GM18909 (cell line): ENCODE measurements around the gene DMAC2L.

ENCODE experiments used
- ATAC-seq: cut with Tn5 transposase; IDR thresholded peaks from one replicate; pipeline ENCODE4 v1.9.1; 2021; ENCODE audit warnings: mild to moderate bottlenecking; ENCODE audit not compliant: unreplicated experiment, poor library complexity

The DMAC2L gene

GRCh38 chr14:50320283-50320682 lies 8.2 kb downstream of the DMAC2L start:
- peak; percentile 28 for ATAC-seq

- ATAC-seq = peak; percentile 97
Observed at GRCh38 chr14:50321009-50321660, 9.0 kb downstream of the DMAC2L start.

- ATAC-seq = no peak
Observed at GRCh38 chr14:50331596-50331995, 19.5 kb downstream of the DMAC2L start.

- ATAC-seq = no peak
Observed at GRCh38 chr14:50333014-50333509, 20.9 kb downstream of the DMAC2L start.

- ATAC-seq = no peak
Observed at GRCh38 chr14:50334211-50334610, 22.1 kb downstream of the DMAC2L start.

GRCh38 chr14:50335389-50335788 lies 23.3 kb downstream of the DMAC2L start:
- no peak for ATAC-seq

GRCh38 chr14:50335989-50336824 lies 24.1 kb downstream of the DMAC2L start:
- no peak for ATAC-seq

- no peak for ATAC-seq
Observed at GRCh38 chr14:50338587-50338986, 26.5 kb downstream of the DMAC2L start.

GRCh38 chr14:50339178-50339804 lies 27.2 kb downstream of the DMAC2L start:
- ATAC-seq = no peak

GRCh38 chr14:50340045-50340444 lies 27.9 kb downstream of the DMAC2L start:
- no peak for ATAC-seq

- no peak for ATAC-seq
Observed at GRCh38 chr14:50340963-50341362, 28.8 kb downstream of the DMAC2L start.

- peak; percentile 51 for ATAC-seq
Observed at GRCh38 chr14:50342221-50343078, 30.3 kb downstream of the DMAC2L start.

GRCh38 chr14:50343434-50343833 lies 31.3 kb downstream of the DMAC2L start:
- no peak for ATAC-seq

GRCh38 chr14:50344116-50344775 lies 32.1 kb downstream of the DMAC2L start:
- ATAC-seq = peak; percentile 88

GRCh38 chr14:50344876-50345563 lies 32.9 kb downstream of the DMAC2L start:
- ATAC-seq = no peak

- no peak for ATAC-seq
Observed at GRCh38 chr14:50345846-50346422, 33.8 kb downstream of the DMAC2L start.

- ATAC-seq = no peak
Observed at GRCh38 chr14:50347521-50347920, 35.4 kb downstream of the DMAC2L start.

GRCh38 chr14:50348933-50349332 lies 36.8 kb downstream of the DMAC2L start:
- ATAC-seq = no peak

GRCh38 chr14:50350975-50351374 lies 38.9 kb downstream of the DMAC2L start:
- no peak for ATAC-seq
